DND-41 (cell line): ENCODE data around the gene G0S2.

Source experiments
- ATAC-seq: fragments of 200-7000 bp; cut with Tn5 transposase; 3 replicates; pipeline ENCODE4 v1.9.1; 2021; ENCODE audit warnings: low read depth; ENCODE audit not compliant: insufficient read depth
- DNase-seq: peaks from one replicate; pipeline ENCODE4 v3.0.0-alpha.2; 2020
- H2AFZ ChIP-seq: 2 replicates; pipeline ENCODE4 v1.6.0; 2012; ENCODE audit warnings: low read depth, low read length
- H3K27ac ChIP-seq: 2 replicates; pipeline ENCODE4 v1.5.1; 2012; ENCODE audit warnings: low read length, inconsistent platforms
- H3K27me3 ChIP-seq: fragments of 200-600 bp; sonication (generic); 2 replicates; pipeline ENCODE4 v1.6.0; 2012; ENCODE audit warnings: low read length, mild to moderate bottlenecking, inconsistent platforms; ENCODE audit not compliant: insufficient read depth, poor library complexity
- H3K36me3 ChIP-seq: 2 replicates; pipeline ENCODE4 v1.5.1; 2012; ENCODE audit warnings: low read length, inconsistent platforms; ENCODE audit not compliant: insufficient read depth
- H3K4me1 ChIP-seq: 2 replicates; pipeline ENCODE4 v1.5.1; 2012; ENCODE audit warnings: mild to moderate bottlenecking, low read length; ENCODE audit not compliant: insufficient read depth
- H3K4me2 ChIP-seq: 2 replicates; pipeline ENCODE4 v1.6.0; 2012; ENCODE audit warnings: mild to moderate bottlenecking, moderate library complexity, low read length, inconsistent platforms; ENCODE audit not compliant: insufficient read depth
- H3K4me3 ChIP-seq, 2 experiments: fragments of 200-600 bp in 1 of 2; shearing (Covaris generic) in 1 of 2; 2 replicates each; pipeline ENCODE4 v1.5.1; 2012 to 2016; ENCODE audit warnings: inconsistent platforms in 2 of 2, low read length in 2 of 2, mild to moderate bottlenecking in 2 of 2, low read depth in 1 of 2, moderate library complexity in 1 of 2
- H3K79me2 ChIP-seq: 2 replicates; pipeline ENCODE4 v1.6.0; 2012; ENCODE audit warnings: low read length, inconsistent platforms; ENCODE audit not compliant: insufficient read depth
- H3K9ac ChIP-seq: 2 replicates; pipeline ENCODE4 v1.6.0; 2012; ENCODE audit warnings: low read depth, mild to moderate bottlenecking, inconsistent platforms, low read length, moderate library complexity
- H3K9me3 ChIP-seq: 2 replicates; pipeline ENCODE4 v1.5.1; 2012; ENCODE audit warnings: low read length, moderate library complexity, mild to moderate bottlenecking, inconsistent platforms; ENCODE audit not compliant: insufficient read depth, severe bottlenecking
- H4K20me1 ChIP-seq: 2 replicates; pipeline ENCODE4 v1.6.0; 2012; ENCODE audit warnings: low read length; ENCODE audit not compliant: insufficient read depth
- EZH2 ChIP-seq: IDR thresholded peaks from 3 replicates; pipeline ENCODE4 v1.6.1; 2012; ENCODE audit warnings: borderline replicate concordance, low read depth, mild to moderate bottlenecking, moderate library complexity, low read length, inconsistent platforms; ENCODE audit not compliant: severe bottlenecking
- TF ChIP-seq, protein P1 (sequence below): IDR thresholded peaks from 2 replicates; pipeline ENCODE4 v1.5.1; 2012; ENCODE audit warnings: borderline replicate concordance, low read length, moderate library complexity, mild to moderate bottlenecking; ENCODE audit not compliant: poor library complexity, severe bottlenecking; ENCODE audit errors: extremely low read depth

G0S2 gene

DNA sequence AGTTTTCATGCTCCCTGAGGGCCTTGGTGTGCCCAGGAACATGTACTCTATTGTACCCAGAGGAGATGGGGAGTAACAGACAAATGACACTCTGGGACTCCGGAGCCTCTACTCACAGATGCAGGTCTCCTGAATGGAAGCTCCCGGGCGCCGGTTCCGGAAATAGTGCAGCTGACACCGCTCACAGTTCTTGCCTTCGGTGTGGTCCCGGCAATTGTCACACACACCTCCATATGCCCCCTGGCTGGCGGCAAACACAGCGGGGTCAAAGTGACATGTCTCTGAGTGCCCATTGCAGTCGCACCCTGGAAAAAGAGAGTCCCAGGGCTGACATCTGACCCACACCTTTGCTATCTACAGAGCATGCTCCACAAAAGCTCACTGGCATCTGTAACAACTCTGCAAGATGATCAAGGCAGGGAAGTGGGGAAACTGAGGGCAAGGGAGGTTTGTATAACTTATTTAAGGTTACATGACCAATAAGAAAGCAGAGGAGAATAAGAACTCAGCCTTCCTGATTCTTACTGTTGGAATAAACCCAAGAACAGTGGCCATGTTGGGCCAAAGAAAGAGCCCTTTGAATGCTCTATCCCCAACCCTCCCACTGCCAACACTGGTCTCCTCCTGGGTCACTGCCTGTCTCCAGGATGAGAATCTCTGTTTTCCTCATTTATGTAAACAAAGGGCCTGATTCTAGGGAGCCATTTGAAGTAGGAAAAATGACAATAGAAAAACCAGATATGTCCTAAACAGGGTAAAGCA is 45.4 kb upstream of the G0S2 start:
- Histone ChIP-seq H2AFZ (no peak overlapping the region), H3K9ac (no peak overlapping the region), H3K27ac (no peak overlapping the region), H3K36me3 (no peaks in the 10 kb centered on the region), H3K4me3 (no peak overlapping the region), H3K9me3 (no peaks in the 10 kb centered on the region), H3K27me3 (no peaks in the 10 kb centered on the region), H4K20me1 (peaks cover 2% of the 10 kb centered on the region; the same call in 1 of the 2 replicates), H3K4me2 (no peak overlapping the region), H3K4me1 (no peaks in the 10 kb centered on the region), H3K79me2 (no peaks in the 10 kb centered on the region)
- TF ChIP-seq, protein P1, sequence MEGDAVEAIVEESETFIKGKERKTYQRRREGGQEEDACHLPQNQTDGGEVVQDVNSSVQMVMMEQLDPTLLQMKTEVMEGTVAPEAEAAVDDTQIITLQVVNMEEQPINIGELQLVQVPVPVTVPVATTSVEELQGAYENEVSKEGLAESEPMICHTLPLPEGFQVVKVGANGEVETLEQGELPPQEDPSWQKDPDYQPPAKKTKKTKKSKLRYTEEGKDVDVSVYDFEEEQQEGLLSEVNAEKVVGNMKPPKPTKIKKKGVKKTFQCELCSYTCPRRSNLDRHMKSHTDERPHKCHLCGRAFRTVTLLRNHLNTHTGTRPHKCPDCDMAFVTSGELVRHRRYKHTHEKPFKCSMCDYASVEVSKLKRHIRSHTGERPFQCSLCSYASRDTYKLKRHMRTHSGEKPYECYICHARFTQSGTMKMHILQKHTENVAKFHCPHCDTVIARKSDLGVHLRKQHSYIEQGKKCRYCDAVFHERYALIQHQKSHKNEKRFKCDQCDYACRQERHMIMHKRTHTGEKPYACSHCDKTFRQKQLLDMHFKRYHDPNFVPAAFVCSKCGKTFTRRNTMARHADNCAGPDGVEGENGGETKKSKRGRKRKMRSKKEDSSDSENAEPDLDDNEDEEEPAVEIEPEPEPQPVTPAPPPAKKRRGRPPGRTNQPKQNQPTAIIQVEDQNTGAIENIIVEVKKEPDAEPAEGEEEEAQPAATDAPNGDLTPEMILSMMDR, result no peak
- no peak for TF ChIP-seq EZH2
- ATAC-seq, result no peak
- DNase-seq, result no peak

DNA sequence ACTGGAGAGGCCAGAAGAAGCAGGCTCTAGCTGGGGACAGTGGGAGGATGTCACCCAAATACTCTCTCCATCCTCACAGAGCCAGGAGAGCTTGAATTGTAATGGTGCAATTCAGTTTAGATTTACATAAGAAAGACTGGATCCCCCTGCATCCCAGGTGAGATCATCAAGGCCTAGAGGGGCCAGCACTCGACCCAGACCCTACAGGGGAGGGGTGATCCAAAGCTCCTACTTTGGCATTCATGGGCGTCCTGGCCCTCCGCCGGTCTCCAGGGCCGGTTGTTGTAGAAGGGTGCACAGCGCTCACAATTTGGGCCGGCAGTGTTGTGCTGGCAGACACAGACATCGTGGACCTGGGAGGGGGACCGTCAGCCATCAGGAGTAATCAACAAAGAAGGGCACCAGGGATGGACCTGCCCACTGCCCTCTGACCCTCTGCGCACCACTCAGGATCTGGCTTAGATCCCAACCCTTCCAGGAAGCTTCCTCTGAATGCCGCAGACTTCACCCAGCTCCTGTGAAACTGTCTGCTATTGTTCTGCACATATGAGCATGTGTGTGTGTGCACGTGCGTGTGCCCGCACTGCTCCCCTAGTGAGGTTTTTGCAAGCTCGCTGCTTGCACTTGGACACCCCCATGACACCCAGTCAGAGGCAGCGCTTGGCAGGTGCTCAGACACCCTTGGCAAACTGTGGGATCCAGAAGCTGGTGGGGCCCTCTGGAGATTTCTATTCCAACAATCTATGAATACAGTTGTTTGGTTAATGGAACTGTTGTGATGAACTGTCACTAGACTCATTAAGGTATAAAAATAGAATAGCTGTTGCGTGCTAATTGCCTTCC is 44.6 kb upstream of the G0S2 start:
- Histone ChIP-seq H3K27ac (no peak overlapping the region), H2AFZ (no peak overlapping the region), H3K4me3 (no peak overlapping the region), H3K9ac (no peak overlapping the region), H3K9me3 (no peaks in the 10 kb centered on the region), H3K27me3 (no peaks in the 10 kb centered on the region), H3K79me2 (no peaks in the 10 kb centered on the region), H3K4me2 (no peak overlapping the region), H3K4me1 (no peaks in the 10 kb centered on the region), H3K36me3 (no peaks in the 10 kb centered on the region), H4K20me1 (peaks cover 2% of the 10 kb centered on the region; the same call in 1 of the 2 replicates)
- DNase-seq, result no peak
- ATAC-seq, result no peak
- no peak for TF ChIP-seq EZH2
- TF ChIP-seq, protein P1, result no peak

DNA sequence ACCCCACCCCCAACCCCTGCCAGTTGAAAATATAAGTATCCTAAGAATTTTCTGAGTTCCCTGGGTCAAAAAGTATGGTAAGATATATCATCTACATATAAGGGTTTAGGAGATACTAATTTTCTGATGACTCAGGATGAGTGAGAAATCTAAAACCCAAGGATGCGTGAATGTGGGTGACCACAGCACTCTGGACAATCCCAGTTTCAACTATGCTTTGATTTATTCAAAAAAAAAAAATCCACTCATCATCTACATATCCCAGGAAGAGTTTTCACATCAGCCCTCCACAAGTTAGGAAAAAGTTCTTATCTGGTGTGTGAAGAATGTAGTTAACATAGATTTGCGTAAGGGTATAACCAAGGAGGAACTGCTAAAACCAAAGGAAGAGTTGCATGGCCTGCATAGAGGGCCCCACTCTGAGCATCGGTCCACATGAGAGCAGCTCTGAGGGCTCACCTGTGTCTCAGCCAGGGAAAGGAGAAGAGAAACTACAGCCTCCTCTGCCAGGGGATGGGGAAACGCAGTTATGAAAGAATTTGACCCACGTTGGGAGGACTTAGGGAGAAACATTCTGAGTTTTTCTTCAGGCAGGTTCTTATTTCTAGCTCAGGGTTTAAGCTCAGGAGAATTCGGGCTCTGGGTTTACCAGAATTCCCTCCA is 41.7 kb upstream of the G0S2 start:
- no peaks in the 10 kb centered on the region for H3K9me3 ChIP-seq
- H3K4me2 ChIP-seq, result no peak overlapping the region
- H3K79me2 ChIP-seq, result no peaks in the 10 kb centered on the region
- H3K36me3 ChIP-seq, result no peaks in the 10 kb centered on the region
- no peak overlapping the region for H2AFZ ChIP-seq
- ATAC-seq, result no peak
- H3K4me3 ChIP-seq, result no peak overlapping the region
- TF ChIP-seq EZH2, result no peak
- TF ChIP-seq, protein P1, result no peak
- H3K27ac ChIP-seq, result no peak overlapping the region
- DNase-seq, result no peak
- no peaks in the 10 kb centered on the region for H4K20me1 ChIP-seq
- peaks cover 4% of the 10 kb centered on the region for H3K27me3 ChIP-seq
- no peak overlapping the region for H3K9ac ChIP-seq
- no peaks in the 10 kb centered on the region for H3K4me1 ChIP-seq
